Activated CD4-positive, alpha-beta T cell treated with anti-CD3 and anti-CD28 coated beads, Interleukin-2, amount 10 ng/mL, durations not matched to agents 24 days and 14 days (primary cell): ENCODE data around the gene EEF2K. TPM values are rescaled to one million over a fixed set of nuclear protein-coding genes. Genes with fewer than 3 reads are reported as not detected.

Experiments used
- DNase-seq: peaks from one replicate; pipeline ENCODE4 v3.0.0; 2022
- H3K27ac Mint-ChIP-seq: one replicate; pipeline ENCODE4 v1.8.0; 2022; ENCODE audit warnings: mild to moderate bottlenecking, mixed read lengths
- H3K27me3 Mint-ChIP-seq: one replicate; pipeline ENCODE4 v1.8.0; 2022; ENCODE audit warnings: mixed read lengths
- H3K36me3 Mint-ChIP-seq: one replicate; pipeline ENCODE4 v1.8.0; 2022; ENCODE audit warnings: low read depth, mild to moderate bottlenecking, mixed read lengths
- H3K4me1 Mint-ChIP-seq: one replicate; pipeline ENCODE4 v1.8.0; 2021; ENCODE audit warnings: mixed read lengths
- H3K4me3 Mint-ChIP-seq: one replicate; pipeline ENCODE4 v1.8.0; 2022; ENCODE audit warnings: mild to moderate bottlenecking, moderate library complexity, mixed read lengths
- H3K9me3 Mint-ChIP-seq: one replicate; pipeline ENCODE4 v1.8.0; 2021; ENCODE audit warnings: mixed read lengths
- intact Hi-C: fragments of 100-400 bp; cut with micrococcal nuclease; formaldehyde crosslinking; loops from one replicate; pipeline ENCODE4 v1.15.1; 2023
- total RNA-seq: library from RNA; stranded (reverse); gene quantifications from 2 replicates; pipeline ENCODE4 v1.2.3, GENCODE V29; 2022

The EEF2K gene
- total RNA-seq, 1 donor from 2014 or later: 33.9 TPM

DNA sequence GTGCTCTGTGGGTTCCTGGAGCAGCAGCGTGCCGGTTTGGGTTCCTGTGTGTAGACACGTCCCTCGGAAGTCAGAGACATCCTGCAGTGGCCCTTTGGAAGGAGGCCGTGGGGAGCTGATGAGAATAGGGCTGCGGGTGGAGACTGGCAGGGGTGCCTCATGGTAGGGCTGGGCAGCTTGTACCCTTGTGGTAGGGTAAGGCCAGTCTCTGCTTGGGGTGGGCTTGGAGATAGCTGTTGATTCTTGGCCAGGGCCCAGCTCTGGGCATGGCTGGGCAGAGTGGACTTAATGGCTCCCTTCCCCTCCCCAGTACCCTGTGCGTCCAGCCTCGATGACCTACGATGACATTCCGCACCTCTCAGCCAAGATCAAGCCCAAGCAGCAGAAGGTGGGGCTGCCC is 101.8 kb downstream of the EEF2K start:
- Mint-ChIP-seq H3K36me3 (peaks cover 55% of the 10 kb centered on the region), H3K4me1 (peaks cover 5% of the 10 kb centered on the region), H3K4me3 (no peak overlapping the region), H3K27ac (no peak overlapping the region), H3K9me3 (no peaks in the 10 kb centered on the region), H3K27me3 (no peaks in the 10 kb centered on the region)
- no peak for DNase-seq
- intact Hi-C loops: no loop called here

GRCh38 chr16:22308824-22309520 is 102.9 kb downstream of the EEF2K start:
- no peak overlapping the region for H3K4me3 Mint-ChIP-seq
- DNase-seq: no peak
- H3K9me3 Mint-ChIP-seq: no peaks in the 10 kb centered on the region
- H3K27ac Mint-ChIP-seq: no peak overlapping the region
- intact Hi-C loops: no loop called here
- H3K36me3 Mint-ChIP-seq: peaks cover 56% of the 10 kb centered on the region
- H3K4me1 Mint-ChIP-seq: peaks cover 3% of the 10 kb centered on the region
- no peaks in the 10 kb centered on the region for H3K27me3 Mint-ChIP-seq

DNA sequence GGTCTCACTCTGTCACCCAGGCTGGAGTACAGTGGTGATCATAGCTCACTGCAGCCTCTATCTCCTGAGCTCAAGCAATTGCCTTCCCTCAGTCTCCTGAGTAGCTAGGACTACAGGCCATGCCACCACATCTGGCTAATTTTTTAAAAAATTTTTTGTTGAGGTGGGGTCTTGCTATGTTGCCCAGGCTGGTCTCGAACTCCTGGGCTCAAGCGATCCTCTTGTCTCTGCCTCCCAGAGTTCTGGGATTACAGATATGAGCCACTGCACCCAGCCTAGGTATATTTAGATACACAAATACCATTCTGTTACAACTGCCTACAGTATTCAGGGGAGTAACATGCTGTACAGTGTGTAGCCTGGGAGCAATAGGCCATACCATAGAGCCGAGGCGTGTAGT is 105.4 kb downstream of the EEF2K start:
- no peak overlapping the region for H3K4me3 Mint-ChIP-seq
- intact Hi-C loops: no loop called here
- DNase-seq: no peak
- no peak overlapping the region for H3K27ac Mint-ChIP-seq
- H3K27me3 Mint-ChIP-seq: no peaks in the 10 kb centered on the region
- H3K36me3 Mint-ChIP-seq: peaks cover 55% of the 10 kb centered on the region
- no peaks in the 10 kb centered on the region for H3K4me1 Mint-ChIP-seq
- H3K9me3 Mint-ChIP-seq: no peaks in the 10 kb centered on the region

DNA sequence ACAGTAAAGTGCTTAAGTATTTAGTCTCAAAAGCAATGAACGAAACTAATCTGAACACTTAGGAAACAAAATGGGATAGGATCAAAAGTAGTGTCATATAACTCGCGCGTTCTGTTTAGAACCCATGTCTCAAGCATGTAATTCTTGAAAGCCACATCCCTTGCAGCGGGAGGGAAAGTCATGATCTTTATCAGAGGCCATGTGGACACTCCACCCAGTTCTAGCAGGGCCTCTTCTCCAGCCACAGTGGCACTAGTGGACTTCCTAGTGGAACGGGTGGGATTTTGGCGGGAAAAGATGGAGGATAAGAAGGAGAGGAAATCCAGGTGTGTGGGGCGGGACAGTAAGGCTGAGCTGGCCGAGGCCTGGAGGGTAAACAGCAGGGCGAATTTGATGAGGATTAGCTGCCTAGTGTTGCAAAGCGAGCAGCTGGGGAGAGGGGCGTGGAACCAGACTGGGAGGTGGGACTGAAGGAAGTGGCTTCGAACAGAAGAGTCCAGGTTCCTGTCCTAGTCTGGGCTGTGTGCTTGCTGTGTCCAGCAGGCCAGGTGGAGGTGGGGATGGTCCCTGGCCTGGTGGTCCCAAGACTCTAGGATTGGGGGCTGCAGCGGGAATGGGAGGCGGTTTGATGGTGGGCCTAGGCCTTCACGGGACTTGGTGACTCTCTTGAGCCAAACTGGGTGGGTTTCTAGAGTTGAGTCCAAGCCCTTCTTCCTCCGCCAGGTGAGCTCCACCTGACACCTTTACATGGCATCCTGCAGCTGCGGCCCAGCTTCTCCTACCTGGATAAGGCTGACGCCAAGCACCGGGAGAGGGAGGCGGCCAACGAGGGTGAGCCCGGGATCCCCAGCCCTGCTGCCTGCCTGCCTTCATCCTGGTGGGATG is 107.1 kb downstream of the EEF2K start:
- Mint-ChIP-seq H3K27ac (no peak overlapping the region), H3K4me1 (no peaks in the 10 kb centered on the region), H3K27me3 (no peaks in the 10 kb centered on the region), H3K9me3 (no peaks in the 10 kb centered on the region), H3K36me3 (peaks cover 53% of the 10 kb centered on the region), H3K4me3 (no peak overlapping the region)
- intact Hi-C loops: no loop called here
- no peak for DNase-seq

- peak overlapping the region; percentile 26 for H3K27ac Mint-ChIP-seq
Measured at GRCh38 chr16:22313876-22314470, 107.9 kb downstream of the EEF2K start.

DNA sequence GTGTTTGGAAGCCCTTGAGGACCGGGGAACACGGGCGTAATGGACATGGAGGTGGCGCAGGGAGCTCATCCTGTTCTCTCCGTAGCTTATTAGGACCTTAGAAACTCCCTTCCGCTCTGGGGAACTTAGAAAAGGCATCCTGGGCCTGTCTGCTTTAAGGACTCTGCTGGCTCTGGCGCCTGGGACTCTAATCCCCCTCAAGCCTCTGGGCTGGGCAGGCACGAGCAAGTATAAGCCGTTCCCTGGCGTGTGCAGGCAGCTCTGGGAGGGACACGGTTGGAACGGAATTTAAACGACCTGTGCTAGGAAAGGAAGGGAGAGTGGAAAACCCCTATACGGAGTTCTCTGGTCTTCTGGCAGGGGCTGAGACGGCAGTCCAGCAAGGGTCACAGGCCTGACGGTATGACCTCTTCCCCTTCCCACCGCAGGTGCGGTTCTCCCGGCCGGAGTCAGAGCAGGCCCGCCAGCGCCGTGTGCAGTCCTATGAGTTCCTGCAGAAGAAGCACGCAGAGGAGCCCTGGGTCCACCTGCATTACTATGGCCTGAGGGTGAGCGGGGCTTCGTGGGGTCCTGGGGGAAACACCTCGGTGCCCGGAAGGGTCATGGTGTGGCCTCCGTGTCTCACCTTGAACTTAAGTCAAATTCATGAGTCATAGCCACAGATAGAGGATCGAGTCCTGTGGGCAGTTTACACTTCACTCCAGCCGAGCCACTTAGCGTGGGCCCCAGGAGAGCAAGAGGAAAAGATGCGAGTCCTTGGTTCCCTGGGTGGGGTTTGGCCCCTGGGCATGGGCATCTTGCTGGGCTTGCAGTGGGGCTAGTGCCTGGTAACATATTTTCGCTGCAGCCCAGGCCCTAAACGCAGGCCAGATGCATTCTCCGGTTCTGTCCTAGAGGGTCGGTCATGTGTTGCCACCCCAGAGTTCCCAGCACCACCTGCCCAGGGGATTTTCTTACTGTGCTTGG is 108.9 kb downstream of the EEF2K start:
- intact Hi-C loops: no loop called here
- Mint-ChIP-seq H3K4me1 (no peaks in the 10 kb centered on the region), H3K9me3 (no peaks in the 10 kb centered on the region), H3K27ac (no peak overlapping the region), H3K4me3 (no peak overlapping the region), H3K27me3 (no peaks in the 10 kb centered on the region), H3K36me3 (peaks cover 50% of the 10 kb centered on the region)
- no peak for DNase-seq

More at GRCh38 chr16:22313876-22314470, 107.9 kb downstream of the EEF2K start:
- no peak for DNase-seq
- no peaks in the 10 kb centered on the region for H3K4me1 Mint-ChIP-seq
- no peaks in the 10 kb centered on the region for H3K27me3 Mint-ChIP-seq
- H3K36me3 Mint-ChIP-seq: peaks cover 53% of the 10 kb centered on the region
- no peak overlapping the region for H3K4me3 Mint-ChIP-seq
- H3K9me3 Mint-ChIP-seq: no peaks in the 10 kb centered on the region
- intact Hi-C loops: no loop called here

GRCh38 chr16:22315979-22316378 is 109.9 kb downstream of the EEF2K start:
- Mint-ChIP-seq H3K4me3 (no peak overlapping the region), H3K27me3 (no peaks in the 10 kb centered on the region), H3K4me1 (peaks cover under 1% of the 10 kb centered on the region), H3K9me3 (no peaks in the 10 kb centered on the region), H3K36me3 (peaks cover 57% of the 10 kb centered on the region), H3K27ac (no peak overlapping the region)
- no peak for DNase-seq
- intact Hi-C loops: no loop called here

DNA sequence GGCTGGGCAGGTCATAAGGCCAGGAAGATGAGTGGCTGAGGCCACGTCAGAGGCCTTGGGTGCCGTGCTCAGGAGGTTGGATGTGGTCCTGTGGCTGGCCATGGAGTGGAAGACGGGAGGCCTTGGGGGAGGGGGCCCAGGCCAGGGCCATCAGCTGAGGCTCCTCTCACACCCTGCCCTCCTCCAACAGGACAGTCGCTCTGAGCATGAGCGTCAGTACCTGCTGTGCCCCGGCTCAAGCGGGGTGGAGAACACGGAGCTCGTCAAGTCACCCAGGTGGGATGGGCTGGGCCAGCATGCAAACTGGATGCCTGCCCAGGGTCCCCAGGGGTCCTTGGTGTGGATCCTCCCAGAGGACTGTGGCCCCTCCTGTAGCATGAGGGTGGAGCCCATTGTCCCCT is 110.3 kb downstream of the EEF2K start:
- Mint-ChIP-seq H3K4me1 (peaks cover 5% of the 10 kb centered on the region), H3K27ac (no peak overlapping the region), H3K9me3 (no peaks in the 10 kb centered on the region), H3K36me3 (peaks cover 59% of the 10 kb centered on the region), H3K4me3 (no peak overlapping the region), H3K27me3 (no peaks in the 10 kb centered on the region)
- DNase-seq: no peak
- intact Hi-C loops: no loop called here

DNA sequence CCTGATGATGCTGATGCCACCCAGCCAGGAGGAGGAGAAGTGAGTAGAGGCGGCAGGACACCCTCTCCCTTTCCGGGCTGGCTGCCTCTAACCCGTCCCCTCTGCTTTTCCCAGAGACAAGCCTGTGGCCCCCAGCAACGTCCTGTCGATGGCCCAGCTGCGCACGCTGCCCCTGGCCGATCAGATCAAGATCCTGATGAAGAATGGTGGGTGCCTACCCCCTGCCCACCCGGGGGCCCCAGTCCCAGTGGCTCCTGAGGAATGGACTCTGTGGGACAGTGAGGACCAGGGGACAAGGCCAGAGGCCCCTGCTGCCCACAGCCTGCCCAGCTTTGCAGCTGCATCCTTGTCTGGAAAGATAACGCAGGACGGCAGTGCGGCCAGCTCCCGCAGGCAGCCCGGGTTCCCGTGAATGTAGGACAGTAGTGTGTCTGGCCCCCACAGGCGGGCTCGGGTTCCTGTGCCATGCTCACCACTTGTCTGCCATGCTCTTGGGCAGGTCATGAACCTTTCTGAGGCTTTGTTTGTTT is 111.0 kb downstream of the EEF2K start:
- Mint-ChIP-seq H3K4me3 (no peak overlapping the region), H3K4me1 (peaks cover 5% of the 10 kb centered on the region), H3K36me3 (peaks cover 57% of the 10 kb centered on the region), H3K27me3 (no peaks in the 10 kb centered on the region), H3K27ac (no peak overlapping the region), H3K9me3 (no peaks in the 10 kb centered on the region)
- no peak for DNase-seq
- intact Hi-C loops: no loop called here

DNA sequence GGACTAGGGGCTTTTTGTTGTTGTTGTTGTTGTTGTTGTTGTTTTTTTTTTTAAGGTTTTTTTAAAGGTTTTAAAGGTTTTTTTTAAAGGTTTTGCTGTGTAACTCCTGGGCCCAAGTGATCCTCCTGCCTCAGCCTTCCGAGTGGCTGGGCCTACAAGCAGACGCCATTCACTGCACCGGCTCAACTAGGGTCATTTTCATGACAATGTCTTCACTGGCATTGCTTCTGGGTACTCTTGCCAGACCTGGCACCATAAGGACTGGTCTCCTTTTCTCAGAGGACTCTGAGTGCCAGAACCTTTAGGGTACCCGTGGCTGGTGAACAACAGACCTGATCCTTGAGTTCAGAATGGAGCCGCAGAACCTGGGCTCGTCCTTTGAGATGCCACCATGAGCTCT is 111.5 kb downstream of the EEF2K start:
- intact Hi-C loops: no loop called here

DNA sequence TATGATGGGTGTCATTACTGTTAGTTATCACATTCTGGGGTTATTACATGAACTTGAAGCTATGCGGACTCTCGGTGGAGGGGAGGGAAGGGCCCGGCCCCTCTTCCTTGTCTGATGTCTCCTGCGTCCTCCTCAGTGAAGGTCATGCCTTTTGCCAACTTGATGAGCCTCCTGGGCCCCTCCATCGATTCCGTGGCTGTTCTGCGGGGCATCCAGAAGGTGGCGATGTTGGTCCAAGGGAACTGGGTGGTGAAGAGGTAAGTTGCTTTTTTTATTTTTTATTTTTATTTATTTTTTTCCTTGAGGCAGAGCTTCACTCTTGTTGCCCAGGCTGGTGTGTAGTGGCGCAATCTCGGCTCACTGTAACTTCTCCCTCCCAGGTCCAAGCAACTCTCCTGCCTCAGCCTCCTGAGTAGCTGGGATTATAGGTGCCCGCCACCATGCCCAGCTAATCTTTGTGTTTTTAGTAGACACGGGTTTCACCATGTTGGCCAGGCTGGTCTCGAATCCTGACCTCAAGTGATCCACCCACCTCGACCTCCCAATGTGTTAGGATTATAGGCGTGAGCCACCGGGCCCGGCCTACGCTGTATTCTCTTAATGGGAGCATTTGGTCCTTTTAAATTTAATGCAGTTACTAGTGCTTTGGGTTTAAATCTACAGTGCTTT is 112.7 kb downstream of the EEF2K start:
- intact Hi-C loops: no loop called here
- Mint-ChIP-seq H3K9me3 (no peaks in the 10 kb centered on the region), H3K4me3 (no peak overlapping the region), H3K27me3 (no peaks in the 10 kb centered on the region), H3K36me3 (peaks cover 51% of the 10 kb centered on the region), H3K27ac (no peak overlapping the region), H3K4me1 (peaks cover 5% of the 10 kb centered on the region)
- peak; percentile 90 for DNase-seq

More for the DNA sequence above, 111.5 kb downstream of the EEF2K start:
- DNase-seq: no peak
- Mint-ChIP-seq H3K36me3 (peaks cover 57% of the 10 kb centered on the region), H3K4me3 (no peak overlapping the region), H3K9me3 (no peaks in the 10 kb centered on the region), H3K27me3 (no peaks in the 10 kb centered on the region), H3K27ac (no peak overlapping the region), H3K4me1 (peaks cover 5% of the 10 kb centered on the region)

GRCh38 chr16:22320572-22321339 is 114.7 kb downstream of the EEF2K start:
- H3K27ac Mint-ChIP-seq: no peak overlapping the region
- intact Hi-C loops: loop anchor here (1.0 kb wide), 1 partner anchor 54 kb away; the partner anchor contains the start of gene CDR2
- H3K4me1 Mint-ChIP-seq: peaks cover 5% of the 10 kb centered on the region
- no peaks in the 10 kb centered on the region for H3K9me3 Mint-ChIP-seq
- DNase-seq: no peak
- peaks cover 48% of the 10 kb centered on the region for H3K36me3 Mint-ChIP-seq
- H3K27me3 Mint-ChIP-seq: no peaks in the 10 kb centered on the region
- H3K4me3 Mint-ChIP-seq: no peak overlapping the region
